Left cardiac atrium (tissue), 4 donors: ENCODE data around the gene SCNN1A. TPM values are rescaled to one million over a fixed set of nuclear protein-coding genes. Genes with fewer than 3 reads are reported as not detected.

Experiments
- ATAC-seq, 2 donors: fragments of 200-7000 bp; cut with Tn5 transposase; one replicate each; pipeline ENCODE4 v1.9.1; 2020; ENCODE audit warnings: mild to moderate bottlenecking in 2 of 2, moderate library complexity in 2 of 2
- DNase-seq: peaks from one replicate; pipeline ENCODE4 v3.0.0-alpha.2; 2020
- intact Hi-C, 2 donors: fragments of 100-400 bp; cut with DNase I; formaldehyde crosslinking; loops; one replicate each; pipeline versions ENCODE4 v1.14.1 to v1.15.1; 2022 to 2023
- total RNA-seq, 2 donors: library from RNA; stranded (reverse); fragmentation: NEBNext Ultra II Directional; extraction: Animal tissue kit (Norgen Biotek cat#: 25700); gene quantifications; one replicate each; pipeline ENCODE4 v1.2.1, GENCODE V29; 2021
- donor health status: DM: no; HTN: yes; CAD: no.
- donor health status: DM: no; HTN: yes; CAD: no; lungs with severe emphysema.
- donor health status: DM: yes; HTN: yes; CAD: no.
- donor health status: Dilated cardiomyopathy.

The SCNN1A gene
- total RNA-seq, 2 donors from 2014 or later: 0.85 to 3.5 TPM

DNA sequence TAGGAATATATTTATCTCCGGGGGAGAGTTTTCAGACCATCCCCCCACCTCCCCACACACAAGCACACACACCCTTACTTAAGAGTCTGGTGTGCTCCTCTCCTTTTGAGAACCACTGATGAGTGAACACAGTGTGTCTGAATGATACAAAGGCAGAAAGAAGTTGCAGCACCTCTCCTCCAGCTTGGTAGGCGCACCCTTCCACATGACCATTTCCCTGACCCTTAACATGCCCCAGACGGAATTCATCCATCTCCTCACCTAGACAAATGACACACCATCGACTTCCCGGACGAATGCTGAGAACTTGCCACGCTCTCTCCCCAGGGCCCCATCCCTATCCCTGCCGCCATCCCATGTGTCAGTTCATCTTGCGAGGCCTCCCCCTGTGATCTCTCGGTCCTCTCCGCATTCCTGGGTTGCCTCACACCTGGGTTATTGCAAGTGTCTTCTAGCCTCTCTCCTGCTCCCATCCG is 37.4 kb downstream of the SCNN1A start:
- ATAC-seq: no peak
- DNase-seq: no peak

DNA sequence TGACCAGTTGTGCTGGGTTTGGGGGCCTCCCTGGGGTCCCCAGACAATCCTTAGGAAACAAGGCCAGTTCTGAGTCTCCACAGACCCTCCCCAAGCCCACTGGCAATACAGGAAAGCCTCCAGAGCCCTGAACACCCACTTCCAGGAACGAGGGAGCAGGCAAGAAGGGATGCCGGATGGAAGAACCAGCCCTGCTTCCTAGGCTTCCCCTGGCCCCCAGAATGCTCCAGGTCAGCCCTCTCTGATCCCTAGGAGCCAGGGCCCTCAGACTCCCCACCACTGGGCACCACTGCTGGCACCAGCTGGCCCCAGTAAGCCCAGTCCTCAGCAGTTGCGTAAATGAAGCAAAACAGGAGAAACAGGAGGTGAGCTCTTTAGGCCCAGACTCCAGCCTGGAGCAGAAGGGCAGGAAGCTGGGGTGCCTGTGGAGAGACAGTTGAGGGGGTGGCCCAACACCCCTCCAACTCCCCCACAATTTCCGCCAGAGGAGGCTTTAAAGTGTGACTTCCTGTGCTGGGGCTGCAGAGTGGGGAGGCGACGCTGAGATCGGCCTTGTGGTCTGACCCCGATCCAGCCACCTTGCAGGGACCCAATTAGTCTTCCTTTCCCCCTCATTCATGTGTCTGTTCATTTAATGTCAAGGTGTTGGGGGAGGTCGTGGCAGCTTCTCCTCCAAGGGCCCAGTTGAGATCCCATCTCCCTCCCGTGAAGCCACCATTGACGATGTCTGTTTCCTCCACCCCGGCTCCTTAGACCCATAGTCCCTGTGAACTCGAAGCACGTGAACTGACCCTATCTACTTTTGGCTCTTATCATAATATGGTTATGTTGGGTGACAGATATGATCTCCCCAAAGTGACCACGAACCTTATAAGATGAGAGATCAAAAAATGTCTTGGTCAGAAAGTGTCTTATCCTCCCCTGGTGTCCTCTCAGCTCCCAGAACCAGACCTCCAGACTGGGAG is 38.2 kb downstream of the SCNN1A start:
- intact Hi-C loops: loop anchor here in 1 of 2 donors (10.0 kb wide), 1 partner anchor 198 kb away; the partner anchor contains the start of gene GAPDH
- DNase-seq: no peak

More for the DNA sequence above, 37.4 kb downstream of the SCNN1A start:
- intact Hi-C loops: loop anchor here in 1 of 2 donors (10.0 kb wide), 1 partner anchor 197 kb away; the partner anchor contains the start of gene GAPDH

GRCh38 chr12:6336079-6336888 is 39.1 kb downstream of the SCNN1A start:
- intact Hi-C loops: loop anchor here in 1 of 2 donors (10.0 kb wide), 1 partner anchor 199 kb away; the partner anchor contains the start of gene GAPDH
- peak; percentile 97 for DNase-seq
- peak; percentile 83 to 85 for ATAC-seq

More for the DNA sequence above, 38.2 kb downstream of the SCNN1A start:
- peak in 1 of 2 donors; percentile 0 for ATAC-seq

- DNase-seq: peak; percentile 87
- ATAC-seq: peak; percentile 36 to 51
- intact Hi-C loops: loop anchor here in 1 of 2 donors (2.0 to 10.0 kb wide), 2 partner anchors 49 to 199 kb away; partner anchors contain the start of genes GAPDH and LTBR
Observed at GRCh38 chr12:6335451-6336078, 39.8 kb downstream of the SCNN1A start.

GRCh38 chr12:6334940-6335450 is 40.4 kb downstream of the SCNN1A start:
- DNase-seq (no peak), ATAC-seq (no peak)
- intact Hi-C loops: loop anchor here in 1 of 2 donors (2.0 to 10.0 kb wide), 2 partner anchors 50 to 200 kb away; partner anchors contain the start of genes GAPDH and LTBR

- ATAC-seq (no peak), DNase-seq (no peak)
- intact Hi-C loops: loop anchor here in 1 of 2 donors (2.0 to 10.0 kb wide), 2 partner anchors 50 to 200 kb away; partner anchors contain the start of genes GAPDH and LTBR
Observed at GRCh38 chr12:6334359-6334758, 41.0 kb downstream of the SCNN1A start.

GRCh38 chr12:6333566-6333965 is 41.8 kb downstream of the SCNN1A start:
- no peak for ATAC-seq
- DNase-seq: no peak
- intact Hi-C loops: loop anchor here in 1 of 2 donors (10.0 kb wide), 1 partner anchor 201 kb away; the partner anchor contains the start of gene GAPDH

GRCh38 chr12:6333029-6333428 is 42.3 kb downstream of the SCNN1A start:
- ATAC-seq: no peak
- no peak for DNase-seq
- intact Hi-C loops: loop anchor here in 1 of 2 donors (10.0 kb wide), 1 partner anchor 202 kb away; the partner anchor contains the start of gene GAPDH

- DNase-seq (no peak), ATAC-seq (no peak)
- intact Hi-C loops: loop anchor here in 1 of 2 donors (10.0 kb wide), 1 partner anchor 202 kb away; the partner anchor contains the start of gene GAPDH
Observed at GRCh38 chr12:6332459-6332858, 42.9 kb downstream of the SCNN1A start.

DNA sequence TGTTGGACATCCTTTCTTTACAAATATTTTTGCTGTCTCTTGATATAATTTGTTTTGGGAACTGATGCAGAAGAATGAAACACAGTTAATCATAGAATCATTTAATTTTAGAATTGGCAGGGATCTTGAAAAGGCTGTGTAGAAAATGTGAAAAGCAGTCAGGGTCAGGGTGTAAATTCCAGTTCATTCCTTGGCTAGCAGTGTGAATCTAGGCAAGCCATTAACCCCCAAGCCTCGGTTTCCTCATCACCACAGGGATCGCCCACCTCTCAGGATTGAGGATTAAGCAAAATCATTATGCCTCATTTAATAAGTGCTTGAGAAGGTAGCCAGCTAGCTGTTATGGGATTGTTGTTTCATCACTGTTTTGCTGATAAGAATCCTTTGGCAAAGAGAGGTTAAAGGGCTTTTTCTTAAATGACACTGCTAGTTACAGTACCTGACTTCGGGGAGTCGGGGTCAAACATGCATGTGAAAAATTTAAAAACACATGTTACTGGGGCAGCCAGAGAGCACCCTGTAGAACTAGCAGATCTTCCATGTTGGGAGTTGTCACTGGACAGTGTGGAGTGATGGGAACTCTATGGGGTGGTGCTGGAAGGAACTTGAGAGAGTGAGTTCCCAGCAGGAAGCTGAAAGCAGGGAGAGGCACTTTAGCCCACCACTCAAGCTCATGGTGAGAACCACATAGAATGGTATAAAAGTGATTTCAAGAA is 44.2 kb downstream of the SCNN1A start:
- DNase-seq (no peak), ATAC-seq (no peak)
- intact Hi-C loops: loop anchor here in 1 of 2 donors (10.0 kb wide), 1 partner anchor 204 kb away; the partner anchor contains the start of gene GAPDH

GRCh38 chr12:6330192-6330591 is 45.2 kb downstream of the SCNN1A start:
- no peak for ATAC-seq
- intact Hi-C loops: loop anchor here in 1 of 2 donors (10.0 kb wide), 1 partner anchor 205 kb away; the partner anchor contains the start of gene GAPDH
- DNase-seq: no peak

DNA sequence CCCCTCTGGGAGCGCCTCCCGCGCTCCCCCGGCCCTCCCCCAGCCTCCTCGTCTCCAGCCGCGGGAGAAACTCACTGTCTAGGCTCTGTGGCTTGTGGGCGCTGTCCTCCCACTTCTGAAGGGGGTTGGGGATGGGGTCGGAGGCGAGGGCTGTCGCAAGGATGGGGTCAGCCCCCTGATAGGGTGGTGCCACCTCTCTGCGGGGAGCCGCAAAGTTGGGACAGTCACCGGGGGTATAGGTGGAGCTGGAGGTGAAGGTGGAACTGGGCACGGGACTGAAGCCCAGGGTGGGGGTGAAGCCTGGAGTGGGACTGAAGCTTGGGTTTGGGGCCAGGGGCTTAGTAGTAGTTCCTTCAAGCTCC is 45.7 kb downstream of the SCNN1A start:
- intact Hi-C loops: loop anchor here in 1 of 2 donors (5.0 to 10.0 kb wide), 2 partner anchors 138 to 205 kb away; partner anchors contain the start of gene GAPDH
- ATAC-seq (no peak), DNase-seq (no peak)

DNA sequence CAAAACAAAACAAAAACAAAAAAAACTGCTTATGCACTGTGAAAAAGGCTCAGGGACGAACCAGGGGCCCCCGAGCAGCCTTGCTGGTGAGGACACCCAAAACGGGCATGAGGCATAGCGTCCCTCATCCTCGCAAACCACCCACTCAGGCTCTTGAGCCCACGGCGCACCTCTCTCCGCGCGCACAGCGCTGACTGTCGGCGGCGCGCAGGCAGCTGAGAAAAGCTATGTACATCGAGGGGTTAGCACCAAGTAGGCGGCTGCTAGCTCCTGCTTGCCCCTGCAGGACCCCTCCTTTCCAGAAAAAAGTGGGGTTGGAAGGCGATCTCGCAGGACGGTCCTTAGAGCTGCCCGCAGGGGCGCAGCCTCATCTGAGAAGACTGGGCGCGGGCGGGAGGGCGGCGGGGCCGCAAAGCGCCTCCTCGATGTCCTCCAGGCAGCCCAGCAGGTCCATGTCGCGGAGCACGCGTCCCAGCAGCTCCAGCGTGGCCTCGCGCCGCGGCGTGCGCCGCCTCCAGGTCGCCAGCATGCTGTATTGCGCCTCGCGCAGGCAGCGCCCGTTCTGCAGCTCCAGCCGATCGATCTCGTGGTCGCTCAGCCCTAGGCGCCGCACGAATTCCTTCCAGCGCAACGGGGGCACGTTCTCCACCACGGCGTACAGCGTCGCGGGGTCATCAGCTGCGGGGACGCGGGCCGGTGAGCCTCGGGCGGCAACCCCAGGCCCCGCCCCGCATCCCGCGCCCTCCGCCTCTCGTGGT is 46.2 kb downstream of the SCNN1A start:
- DNase-seq (no peak), ATAC-seq (no peak)
- intact Hi-C loops: loop anchor here in 1 of 2 donors (5.0 kb wide), 1 partner anchor 138 kb away; no protein-coding TSS in a partner anchor

GRCh38 chr12:6328045-6328779 is 47.2 kb downstream of the SCNN1A start:
- no peak for ATAC-seq
- DNase-seq: no peak
- intact Hi-C loops: loop anchor here in 1 of 2 donors (5.0 kb wide), 1 partner anchor 139 kb away; no protein-coding TSS in a partner anchor

GRCh38 chr12:6327229-6328041 is 47.9 kb downstream of the SCNN1A start:
- intact Hi-C loops: loop anchor here in 1 of 2 donors (5.0 kb wide), 1 partner anchor 140 kb away; no protein-coding TSS in a partner anchor
- ATAC-seq: peak in 1 of 2 donors; percentile 14
- no peak for DNase-seq
